ENCODE results near the gene TSHZ2.

GRCh38 chr20:53385941-53386767, 414.0 kb downstream of the TSHZ2 start:
- TF ChIP-seq CTCF (conservative IDR thresholded peaks at IDR 0.05) (no peak), ZFX (IDR thresholded peaks at IDR 0.05) (no peak)

Data from C4-2B (cell line).